ENCODE measurements around the gene CASP12.
"Not testable (repeated sequence)": the region's sequence is repeated elsewhere in the genome, so short reads cannot be mapped to it uniquely, and the experiment has no call there.

The CASP12 gene

GRCh38 chr11:104897891-104898684 is at the start of gene CASP12:
Gene CASP12 (minus strand): TSS chr11:104898460.
- no peak for DNase-seq (ENCODE audit: low read depth)

GRCh38 chr11:104946907-104947306 is 48.6 kb upstream of the CASP12 start:
- peak; percentile 15 for DNase-seq (ENCODE audit: low read depth)

- DNase-seq (ENCODE audit: low read depth), result no peak
Measured at GRCh38 chr11:104944076-104944475, 45.8 kb upstream of the CASP12 start.

GRCh38 chr11:104943561-104943960 is 45.3 kb upstream of the CASP12 start:
- DNase-seq (ENCODE audit: low read depth), result no peak

GRCh38 chr11:104934594-104934993 is 36.3 kb upstream of the CASP12 start:
- no peak for DNase-seq (ENCODE audit: low read depth)

- DNase-seq (ENCODE audit: low read depth), result not testable (repeated sequence)
Measured at GRCh38 chr11:104934073-104934472, 35.8 kb upstream of the CASP12 start.

- DNase-seq (ENCODE audit: low read depth), result no peak
Measured at GRCh38 chr11:104928811-104929210, 30.6 kb upstream of the CASP12 start.

- DNase-seq (ENCODE audit: low read depth), result no peak
Measured at GRCh38 chr11:104926771-104927611, 28.7 kb upstream of the CASP12 start.

- no peak for DNase-seq (ENCODE audit: low read depth)
Measured at GRCh38 chr11:104925850-104926249, 27.6 kb upstream of the CASP12 start.

GRCh38 chr11:104918113-104918824 is 20.0 kb upstream of the CASP12 start:
- DNase-seq (ENCODE audit: low read depth), result no peak

GRCh38 chr11:104917271-104918112 is 19.2 kb upstream of the CASP12 start:
- DNase-seq (ENCODE audit: low read depth), result no peak

GRCh38 chr11:104916442-104916841 is 18.2 kb upstream of the CASP12 start:
- no peak for DNase-seq (ENCODE audit: low read depth)

GRCh38 chr11:104912102-104912501 is 13.8 kb upstream of the CASP12 start:
- no peak for DNase-seq (ENCODE audit: low read depth)

GRCh38 chr11:104908186-104908531 is 9.9 kb upstream of the CASP12 start:
- DNase-seq (ENCODE audit: low read depth), result no peak

- DNase-seq (ENCODE audit: low read depth), result no peak
Measured at GRCh38 chr11:104907521-104908185, 9.4 kb upstream of the CASP12 start.

GRCh38 chr11:104905271-104905670 is 7.0 kb upstream of the CASP12 start:
- no peak for DNase-seq (ENCODE audit: low read depth)

- no peak for DNase-seq (ENCODE audit: low read depth)
Measured at GRCh38 chr11:104899226-104899625, 966 bp upstream of the CASP12 start.

GRCh38 chr11:104898685-104899013 is 389 bp upstream of the CASP12 start:
- no peak for DNase-seq (ENCODE audit: low read depth)

- DNase-seq (ENCODE audit: low read depth), result no peak
Measured at GRCh38 chr11:104895634-104896033, 2.6 kb downstream of the CASP12 start.

- no peak for DNase-seq (ENCODE audit: low read depth)
Measured at GRCh38 chr11:104893876-104894275, 4.4 kb downstream of the CASP12 start.
